Measurements from ENCODE around the gene LASP1. TPM values are rescaled to one million over a fixed set of nuclear protein-coding genes. Genes with fewer than 3 reads are reported as not detected.

Gene LASP1
- total RNA-seq, 4 donors from 2014 or later, result 117 to 553 (median 307) TPM

DNA sequence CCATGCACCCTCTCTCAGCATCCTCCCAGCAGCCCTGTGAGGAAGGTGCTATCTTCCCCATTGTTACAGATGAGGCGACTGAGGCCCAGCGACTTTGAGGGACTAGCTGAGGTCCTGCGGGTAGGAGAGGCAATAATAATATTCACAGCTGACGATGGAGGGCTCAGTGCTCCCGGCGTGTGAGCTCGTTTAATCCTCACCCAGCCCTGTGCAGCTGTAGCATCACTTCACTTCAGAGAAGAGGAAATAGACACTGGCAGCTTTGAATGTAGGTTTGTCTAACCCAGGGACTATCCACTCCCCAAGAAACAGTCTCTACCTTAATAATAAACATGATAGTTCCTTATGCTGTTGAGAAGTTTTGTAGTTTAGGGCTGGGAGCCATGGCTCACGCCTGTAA, 21.6 kb downstream of the LASP1 start:
- TF ChIP-seq POLR2A (IDR thresholded peaks at IDR 0.05) (no peak), POLR2AphosphoS5 (IDR thresholded peaks at IDR 0.05) (no peak), EP300 (IDR thresholded peaks at IDR 0.05; ENCODE audit: low read depth) (no peak)
- TF ChIP-seq, protein P1, sequence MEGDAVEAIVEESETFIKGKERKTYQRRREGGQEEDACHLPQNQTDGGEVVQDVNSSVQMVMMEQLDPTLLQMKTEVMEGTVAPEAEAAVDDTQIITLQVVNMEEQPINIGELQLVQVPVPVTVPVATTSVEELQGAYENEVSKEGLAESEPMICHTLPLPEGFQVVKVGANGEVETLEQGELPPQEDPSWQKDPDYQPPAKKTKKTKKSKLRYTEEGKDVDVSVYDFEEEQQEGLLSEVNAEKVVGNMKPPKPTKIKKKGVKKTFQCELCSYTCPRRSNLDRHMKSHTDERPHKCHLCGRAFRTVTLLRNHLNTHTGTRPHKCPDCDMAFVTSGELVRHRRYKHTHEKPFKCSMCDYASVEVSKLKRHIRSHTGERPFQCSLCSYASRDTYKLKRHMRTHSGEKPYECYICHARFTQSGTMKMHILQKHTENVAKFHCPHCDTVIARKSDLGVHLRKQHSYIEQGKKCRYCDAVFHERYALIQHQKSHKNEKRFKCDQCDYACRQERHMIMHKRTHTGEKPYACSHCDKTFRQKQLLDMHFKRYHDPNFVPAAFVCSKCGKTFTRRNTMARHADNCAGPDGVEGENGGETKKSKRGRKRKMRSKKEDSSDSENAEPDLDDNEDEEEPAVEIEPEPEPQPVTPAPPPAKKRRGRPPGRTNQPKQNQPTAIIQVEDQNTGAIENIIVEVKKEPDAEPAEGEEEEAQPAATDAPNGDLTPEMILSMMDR (IDR thresholded peaks at IDR 0.05), result no peak
- no peak overlapping the region for H3K4me3 ChIP-seq
- 72% methylated on average over 8 of the region's 8 CpGs; no CpG with 5 or more reads in 1 of the 2 donors for WGBS, 2 donors (ENCODE audit: low coverage in 1 of 2)
- peaks cover 0 to 20% (median 7%) of the 10 kb centered on the region in 4 donors for H3K36me3 ChIP-seq
- peaks cover 13 to 73% (median 32%) of the 10 kb centered on the region in 4 donors for H3K4me1 ChIP-seq
- H3K27ac ChIP-seq, result no peak overlapping the region
- H3K9me3 ChIP-seq, result no peaks in the 10 kb centered on the region
- DNase-seq, result no peak
- no peaks in the 10 kb centered on the region for H3K27me3 ChIP-seq
- intact Hi-C loops (cut with DNase I; ENCODE audit: low total_unique reads), result no loop called here
- in situ Hi-C loops (cut with MboI; ENCODE audit: low pct_ligation_motif_present in 1 of 4, low pct_unique_long_range_greater_than_20kb in 1 of 4, low sequenced_read_pairs in 3 of 4), result no loop called here

DNA sequence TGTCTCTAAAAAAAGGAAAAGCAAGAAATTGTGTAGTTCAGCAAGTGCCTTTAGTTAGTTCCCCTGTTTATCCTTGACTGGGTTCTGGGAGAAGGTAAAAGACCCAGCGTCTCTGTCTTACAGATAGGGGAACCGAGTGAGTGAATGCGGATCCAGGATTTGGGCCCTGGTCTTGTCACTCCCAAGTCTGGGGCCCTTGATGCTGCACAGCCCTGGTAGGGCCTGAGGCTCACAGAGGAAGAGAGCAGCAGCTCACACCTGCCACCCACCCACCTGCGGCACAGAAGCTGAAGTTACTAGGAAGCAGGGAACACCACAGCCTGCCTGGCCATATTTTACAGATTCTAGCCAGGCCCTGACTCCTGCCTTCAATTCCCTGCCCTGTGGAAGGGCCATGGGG, 22.2 kb downstream of the LASP1 start:
- no peak for TF ChIP-seq EP300 (IDR thresholded peaks at IDR 0.05; ENCODE audit: low read depth)
- no peak for TF ChIP-seq POLR2AphosphoS5 (IDR thresholded peaks at IDR 0.05)
- TF ChIP-seq, protein P1 (IDR thresholded peaks at IDR 0.05), result no peak
- Histone ChIP-seq H3K4me1 (peaks cover 15 to 73% (median 32%) of the 10 kb centered on the region in 4 donors), H3K9me3 (no peaks in the 10 kb centered on the region), H3K36me3 (peaks cover 0 to 20% (median 7%) of the 10 kb centered on the region in 4 donors), H3K27me3 (no peaks in the 10 kb centered on the region), H3K27ac (no peak overlapping the region), H3K4me3 (no peak overlapping the region)
- in situ Hi-C loops (cut with MboI; ENCODE audit: low pct_ligation_motif_present in 1 of 4, low pct_unique_long_range_greater_than_20kb in 1 of 4, low sequenced_read_pairs in 3 of 4) (no loop called here), intact Hi-C loops (cut with DNase I; ENCODE audit: low total_unique reads) (no loop called here)
- no peak for DNase-seq
- 85% methylated on average over 4 of the region's 4 CpGs; no CpG with 5 or more reads in 1 of the 2 donors for WGBS, 2 donors (ENCODE audit: low coverage in 1 of 2)

DNA sequence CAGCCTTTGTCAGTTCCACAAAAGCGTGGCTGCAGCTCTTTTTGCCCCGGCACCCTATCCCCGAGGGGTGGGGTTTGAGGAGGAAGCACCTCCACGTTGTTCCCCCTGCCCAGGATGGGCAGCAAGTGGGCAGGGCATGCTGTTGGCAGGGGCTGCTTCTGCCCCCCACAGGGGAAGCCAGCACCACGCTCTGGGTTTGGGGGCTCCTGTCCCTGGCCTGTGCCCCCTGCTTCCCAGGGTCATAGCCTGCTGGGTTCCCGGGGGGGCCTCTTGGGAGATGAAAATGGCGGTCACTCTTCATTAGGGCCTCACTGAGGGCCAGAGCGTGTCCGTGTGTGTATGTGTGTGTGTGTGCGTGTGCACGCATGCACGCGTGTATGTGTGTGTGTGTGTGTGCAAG, 22.8 kb downstream of the LASP1 start:
- no peak for DNase-seq
- in situ Hi-C loops (cut with MboI; ENCODE audit: low pct_ligation_motif_present in 1 of 4, low pct_unique_long_range_greater_than_20kb in 1 of 4, low sequenced_read_pairs in 3 of 4) (no loop called here), intact Hi-C loops (cut with DNase I; ENCODE audit: low total_unique reads) (no loop called here)
- Histone ChIP-seq H3K9me3 (no peaks in the 10 kb centered on the region), H3K27ac (no peak overlapping the region), H3K4me1 (peaks cover 20 to 73% (median 34%) of the 10 kb centered on the region in 4 donors), H3K4me3 (no peak overlapping the region), H3K36me3 (peaks cover 0 to 20% (median 7%) of the 10 kb centered on the region in 4 donors), H3K27me3 (no peaks in the 10 kb centered on the region)
- WGBS, 2 donors (ENCODE audit: low coverage in 1 of 2), result 88% methylated on average over 13 of the region's 13 CpGs; no CpG with 5 or more reads in 1 of the 2 donors
- TF ChIP-seq, protein P1 (IDR thresholded peaks at IDR 0.05), result no peak
- TF ChIP-seq EP300 (IDR thresholded peaks at IDR 0.05; ENCODE audit: low read depth) (no peak), POLR2A (IDR thresholded peaks at IDR 0.05) (no peak), POLR2AphosphoS5 (IDR thresholded peaks at IDR 0.05) (no peak)

DNA sequence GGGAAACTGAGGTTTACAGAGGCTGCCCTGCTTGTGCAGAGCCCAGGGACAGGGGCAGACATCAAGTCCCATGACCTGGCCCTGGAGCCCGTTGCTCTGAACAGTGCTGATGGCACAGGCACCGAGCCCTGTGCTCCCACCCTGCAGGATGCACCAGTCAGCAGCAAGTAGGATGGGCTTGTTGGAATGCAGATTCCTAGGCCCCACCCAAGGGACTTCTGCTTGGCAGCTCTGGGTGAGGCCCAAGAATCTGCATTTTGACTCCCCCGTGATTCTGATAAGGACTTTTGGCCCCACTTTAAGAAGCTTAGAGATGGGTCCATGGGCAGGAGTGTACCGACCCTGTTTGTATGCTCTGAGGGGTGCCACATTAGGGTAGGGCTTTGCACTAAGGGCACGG, 23.3 kb downstream of the LASP1 start:
- intact Hi-C loops (cut with DNase I; ENCODE audit: low total_unique reads), result no loop called here
- H3K27me3 ChIP-seq, result no peaks in the 10 kb centered on the region
- no peaks in the 10 kb centered on the region for H3K9me3 ChIP-seq
- peaks cover 25 to 73% (median 38%) of the 10 kb centered on the region in 4 donors for H3K4me1 ChIP-seq
- no peak overlapping the region for H3K4me3 ChIP-seq
- no peak for DNase-seq
- WGBS, 2 donors (ENCODE audit: low coverage in 1 of 2), result 69% methylated on average over 5 of the region's 5 CpGs; no CpG with 5 or more reads in 1 of the 2 donors
- TF ChIP-seq POLR2AphosphoS5 (IDR thresholded peaks at IDR 0.05) (no peak), EP300 (IDR thresholded peaks at IDR 0.05; ENCODE audit: low read depth) (no peak), POLR2A (IDR thresholded peaks at IDR 0.05) (no peak)
- TF ChIP-seq, protein P1 (IDR thresholded peaks at IDR 0.05), result no peak
- in situ Hi-C loops (cut with MboI; ENCODE audit: low pct_ligation_motif_present in 1 of 4, low pct_unique_long_range_greater_than_20kb in 1 of 4, low sequenced_read_pairs in 3 of 4), result no loop called here
- peak overlapping the region; percentile 40 to 59 (median 58) for H3K27ac ChIP-seq
- peaks cover 0 to 20% (median 7%) of the 10 kb centered on the region in 4 donors for H3K36me3 ChIP-seq

All from transverse colon (tissue), 4 donors.